Ovary (tissue), 3 donors: ENCODE results near the gene DTHD1.

Source experiments
- CTCF ChIP-seq, 3 donors: fragments of 450-650 bp in 2 of 3; fragments of 200-600 bp in 1 of 3; IDR thresholded peaks; one replicate each; pipeline versions ENCODE4 v1.5.1 to v1.8.0; 2016 to 2022; ENCODE audit warnings: antibody characterized with exemption in 3 of 3, mild to moderate bottlenecking in 1 of 3
- POLR2A ChIP-seq: fragments of 450-650 bp; IDR thresholded peaks from one replicate; pipeline ENCODE4 v1.6.1; 2017; ENCODE audit warnings: antibody characterized with exemption, mild to moderate bottlenecking, moderate library complexity
- donor health status: DM: no; HTN: no; CAD: no.

GRCh38 chr4:36237366-36238313 lies 43.8 kb upstream of the DTHD1 start:
- TF ChIP-seq CTCF (IDR thresholded peaks at IDR 0.05) (no peak), POLR2A (no peak)
